ENCODE measurements around the gene FBXL20.
"Not testable (repeated sequence)": the region's sequence is repeated elsewhere in the genome, so short reads cannot be mapped to it uniquely, and the experiment has no call there.

FBXL20 gene, protein sequence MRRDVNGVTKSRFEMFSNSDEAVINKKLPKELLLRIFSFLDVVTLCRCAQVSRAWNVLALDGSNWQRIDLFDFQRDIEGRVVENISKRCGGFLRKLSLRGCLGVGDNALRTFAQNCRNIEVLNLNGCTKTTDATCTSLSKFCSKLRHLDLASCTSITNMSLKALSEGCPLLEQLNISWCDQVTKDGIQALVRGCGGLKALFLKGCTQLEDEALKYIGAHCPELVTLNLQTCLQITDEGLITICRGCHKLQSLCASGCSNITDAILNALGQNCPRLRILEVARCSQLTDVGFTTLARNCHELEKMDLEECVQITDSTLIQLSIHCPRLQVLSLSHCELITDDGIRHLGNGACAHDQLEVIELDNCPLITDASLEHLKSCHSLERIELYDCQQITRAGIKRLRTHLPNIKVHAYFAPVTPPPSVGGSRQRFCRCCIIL

DNA sequence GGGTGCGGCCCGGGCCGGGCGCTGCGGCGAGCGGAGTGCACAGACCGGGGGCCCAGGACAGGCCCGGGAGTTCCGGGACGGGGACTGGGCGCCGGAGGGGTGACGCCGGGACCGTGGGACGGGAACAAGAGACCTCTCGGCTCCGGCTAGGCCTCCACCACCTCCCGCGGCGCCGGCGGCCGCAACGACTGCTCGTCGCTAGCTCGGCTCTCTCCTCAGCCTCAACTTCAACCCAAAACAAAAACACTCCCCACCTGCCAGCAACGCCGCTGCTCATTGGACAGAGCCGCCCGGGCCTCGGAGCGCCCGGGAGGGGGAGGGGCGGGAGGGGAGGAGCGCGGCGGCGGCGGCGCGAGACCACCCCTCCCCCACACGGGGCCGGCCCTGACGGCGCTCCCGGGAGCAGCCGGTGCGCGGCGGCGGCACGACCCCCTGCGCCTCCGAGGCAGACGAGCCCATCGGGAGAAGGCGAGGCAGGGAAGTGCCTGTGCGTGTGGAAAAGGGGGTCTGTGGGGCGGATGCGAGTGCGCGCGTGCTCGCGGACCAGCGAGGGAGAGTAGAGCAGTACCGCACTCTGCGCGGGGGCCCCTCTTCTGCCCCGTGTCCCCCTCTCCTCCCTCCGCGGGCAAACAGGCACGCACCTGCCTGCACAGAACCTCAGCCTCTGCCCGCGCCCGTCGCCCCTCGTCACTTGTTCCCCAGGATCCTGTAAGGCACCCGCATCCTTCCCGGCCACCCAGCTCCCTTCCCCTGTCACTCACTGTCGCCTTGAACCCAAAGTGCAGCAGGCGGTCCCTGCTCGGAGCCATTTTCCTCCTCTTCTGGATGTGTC lies at the start of gene FBXL20:
Gene FBXL20 (minus strand): TSS at position 215 of the 832 bp plus-strand sequence. CDS start 224 bp downstream, outside the sequence.
- peak; percentile 93 for DNase-seq

DNA sequence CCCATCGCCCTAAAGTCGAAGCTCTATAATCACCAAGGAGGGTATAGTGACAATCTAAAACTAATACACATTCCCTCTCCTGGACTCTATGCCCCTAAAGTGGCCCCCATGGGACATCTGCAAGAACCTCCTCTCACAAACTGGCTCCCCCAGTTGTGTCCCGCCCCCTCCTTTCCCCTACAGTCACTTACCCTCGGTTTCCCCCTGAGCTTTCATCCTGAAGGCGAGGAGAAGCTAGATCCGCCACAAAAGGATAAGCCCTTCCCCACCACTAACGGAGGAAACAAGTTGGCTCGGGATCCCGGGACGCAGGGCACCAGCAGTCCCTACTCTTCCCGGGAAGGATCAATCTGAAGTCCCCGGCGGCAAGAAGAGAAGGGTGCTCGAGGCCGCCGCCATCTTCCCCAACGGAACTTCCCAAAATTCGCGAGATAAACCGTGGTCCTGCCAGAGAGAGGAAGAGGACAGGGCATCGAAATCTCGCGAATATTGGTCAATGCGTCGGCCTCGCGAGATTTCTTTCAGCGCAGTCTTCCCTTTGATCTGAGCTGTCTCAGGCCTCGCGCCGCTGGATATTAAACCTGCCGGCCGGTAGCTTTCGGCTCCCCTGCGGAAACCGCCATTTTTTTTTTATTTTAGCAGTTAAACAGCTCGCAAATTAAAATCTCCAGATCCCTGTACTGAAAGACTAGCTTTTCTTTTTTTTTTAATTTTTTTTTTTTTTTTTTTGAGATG lies 49.6 kb upstream of the FBXL20 start, which contains the start of gene MED1:
Gene MED1 (minus strand): TSS at position 417 of the 735 bp plus-strand sequence. CDS start 201 bp downstream, at position 216.
- DNase-seq = peak; percentile 82

DNA sequence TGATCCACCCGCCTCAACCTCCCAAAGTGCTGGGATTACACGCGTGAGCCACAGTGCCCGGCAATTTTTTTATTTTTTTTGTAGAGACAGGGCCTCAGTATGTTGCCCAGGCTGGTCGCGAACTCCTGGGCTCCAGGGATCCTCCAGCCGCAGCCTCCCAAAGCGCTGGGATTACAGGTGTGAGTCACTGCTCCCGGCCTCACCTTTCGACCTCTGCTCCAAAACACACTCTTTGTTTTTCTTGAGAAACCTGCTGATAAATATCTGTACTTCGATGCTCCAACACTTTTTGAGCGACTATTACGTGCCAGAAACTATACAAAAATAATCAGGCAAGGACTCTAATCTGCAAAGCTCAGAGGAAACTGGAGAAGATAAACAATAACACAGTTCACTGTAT lies 48.6 kb upstream of the FBXL20 start:
- DNase-seq = no peak

DNA sequence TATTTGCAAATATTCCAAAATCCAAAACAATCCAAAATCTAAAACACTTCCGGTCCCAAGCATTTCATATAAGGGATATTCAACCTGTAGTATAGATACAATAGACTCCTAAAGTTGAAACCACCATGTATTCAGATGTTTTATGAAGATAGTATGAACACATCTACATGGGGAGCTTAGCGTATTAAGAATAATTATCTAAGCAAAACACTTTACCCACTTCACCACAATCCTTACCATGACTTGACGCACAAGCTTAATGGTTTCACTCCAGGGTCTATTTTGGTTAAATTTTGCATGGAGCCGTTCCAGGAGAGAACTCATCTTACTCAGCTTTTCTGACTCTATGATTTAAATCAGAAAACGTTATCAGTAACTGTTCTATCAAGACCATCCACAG lies 46.1 kb upstream of the FBXL20 start:
- no peak for DNase-seq

DNA sequence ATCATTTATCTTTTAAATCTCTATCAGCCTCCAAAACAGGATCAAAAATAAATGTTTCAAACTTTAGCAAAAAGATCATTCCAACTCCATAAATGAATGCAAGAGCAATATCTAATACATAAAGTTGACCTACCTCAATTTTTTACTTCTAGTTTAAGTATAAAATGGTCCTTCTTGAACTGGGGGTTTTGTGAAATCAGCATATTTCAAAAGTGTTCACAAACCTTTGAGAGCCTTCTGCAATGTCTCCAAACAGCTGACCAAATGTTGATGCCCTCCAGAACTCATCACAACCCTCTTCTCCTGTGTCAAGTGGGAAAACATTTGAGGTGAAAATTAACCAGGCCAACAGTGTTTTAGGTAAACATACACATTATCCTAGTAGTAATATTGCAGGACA lies 41.9 kb upstream of the FBXL20 start:
- DNase-seq = no peak

DNA sequence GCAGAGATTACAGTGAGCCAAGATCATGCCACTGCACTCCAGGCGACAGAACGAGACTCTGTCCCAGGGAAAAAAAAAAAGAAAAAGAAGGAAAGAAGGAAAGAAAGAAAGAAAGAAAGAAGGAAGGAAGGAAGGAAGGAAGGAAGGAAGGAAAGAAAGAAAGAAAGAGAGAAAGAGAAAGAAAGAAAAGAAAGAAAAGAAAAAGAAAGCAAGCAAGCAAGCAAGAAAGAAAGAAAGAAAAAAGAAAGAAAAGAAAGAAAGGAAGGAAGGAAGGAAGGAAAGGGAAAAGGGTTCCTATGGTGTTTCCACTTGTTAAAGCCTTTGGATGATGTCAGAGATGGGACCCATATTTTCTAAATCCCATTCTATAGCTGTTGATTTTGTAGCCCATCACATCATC lies 38.4 kb upstream of the FBXL20 start:
- not testable (repeated sequence) for DNase-seq

DNA sequence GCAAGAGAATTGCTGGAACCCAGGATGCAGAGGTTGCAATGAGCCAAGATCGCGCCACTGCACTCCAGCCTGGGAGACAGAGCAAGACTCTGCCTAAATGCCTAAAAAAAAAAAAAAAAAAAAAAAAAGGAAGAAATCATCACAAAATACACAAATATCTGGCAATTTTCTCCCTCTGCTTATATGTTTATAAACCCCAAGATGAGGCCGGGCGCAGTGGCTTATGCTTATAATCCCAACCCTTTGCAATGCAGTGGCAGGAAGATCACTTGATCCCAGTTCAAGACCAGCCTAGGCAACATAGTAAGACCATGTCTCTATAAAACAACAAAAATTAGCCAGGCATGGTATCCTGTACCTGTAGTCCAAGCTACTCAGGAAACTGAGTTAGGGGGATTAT lies 28.2 kb upstream of the FBXL20 start:
- no peak for DNase-seq

DNA sequence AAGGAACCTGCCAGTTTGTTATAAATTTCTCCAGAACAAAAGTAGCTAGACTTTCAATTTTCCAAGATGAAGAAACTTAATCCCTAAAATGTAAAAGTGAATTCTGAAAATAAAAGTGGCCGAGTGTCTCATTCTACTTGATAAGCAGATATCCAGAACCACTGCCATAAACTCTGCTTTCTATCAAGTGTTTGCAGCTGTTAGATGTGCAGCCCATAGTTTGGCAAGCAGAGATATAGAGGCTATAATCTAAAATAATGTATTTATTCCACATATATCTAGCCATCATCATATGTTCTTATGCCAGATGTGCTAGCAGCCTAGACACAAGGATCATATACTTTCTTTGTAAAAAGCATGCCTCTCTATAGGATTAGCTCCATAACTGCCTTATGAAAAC lies 14.7 kb upstream of the FBXL20 start:
- no peak for DNase-seq

DNA sequence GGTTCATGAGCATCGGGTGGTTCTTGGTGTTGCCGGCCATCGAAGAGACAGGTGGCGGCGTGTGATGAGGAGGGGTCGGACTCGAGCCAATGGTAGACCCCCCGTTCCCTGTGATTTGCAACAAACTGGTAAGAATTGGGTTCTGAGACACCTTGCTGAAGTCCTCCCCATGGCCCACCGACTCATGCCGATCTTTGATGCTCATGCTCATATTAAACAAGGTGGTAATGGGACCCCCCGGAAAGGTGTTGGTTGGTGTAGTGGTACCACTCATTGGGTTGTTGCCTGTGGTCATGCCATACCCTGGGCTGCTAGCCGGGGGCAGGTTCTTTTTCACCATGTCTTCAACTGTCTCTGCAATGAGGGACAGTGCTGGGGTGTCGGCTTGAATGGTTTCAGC lies 8.9 kb upstream of the FBXL20 start:
- no peak for DNase-seq

DNA sequence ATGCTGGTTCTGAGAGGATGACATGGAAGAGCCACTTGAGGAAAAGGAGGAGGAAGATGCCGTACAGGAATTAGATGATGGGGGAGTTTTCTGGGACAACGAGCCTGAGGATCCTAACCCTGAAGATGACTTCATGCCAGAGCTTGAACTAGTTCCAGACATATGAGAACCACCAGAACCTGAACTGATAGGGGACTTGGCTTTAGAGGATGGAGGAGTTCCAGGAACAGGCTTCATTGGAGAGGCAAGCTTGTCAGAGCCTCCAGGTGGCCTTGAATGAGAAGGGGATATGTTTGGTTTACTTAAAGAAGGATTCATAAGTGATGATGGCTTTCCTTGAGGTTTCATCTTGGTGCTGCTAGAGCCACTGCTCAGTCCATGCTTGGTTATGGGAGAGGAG lies 6.9 kb upstream of the FBXL20 start:
- no peak for DNase-seq

DNA sequence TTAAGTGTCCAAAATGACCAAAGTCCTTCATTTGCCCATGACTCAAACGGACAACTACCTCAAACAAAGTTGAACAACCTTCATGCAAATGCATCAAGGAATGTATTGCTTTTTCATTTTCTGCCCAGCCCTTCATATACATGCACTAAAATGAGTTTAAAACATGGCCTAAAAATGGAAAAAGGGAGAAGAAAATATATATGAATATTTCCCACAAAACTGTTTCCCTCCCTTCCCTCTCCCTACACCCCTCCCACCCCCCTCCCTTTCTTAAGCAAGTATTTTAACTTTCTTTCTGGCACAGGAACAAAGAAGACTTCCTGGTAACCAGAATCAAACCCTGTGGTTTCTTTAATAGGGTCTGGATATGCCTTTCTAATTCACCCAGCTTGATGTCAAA lies 5.5 kb upstream of the FBXL20 start:
- DNase-seq = no peak

DNA sequence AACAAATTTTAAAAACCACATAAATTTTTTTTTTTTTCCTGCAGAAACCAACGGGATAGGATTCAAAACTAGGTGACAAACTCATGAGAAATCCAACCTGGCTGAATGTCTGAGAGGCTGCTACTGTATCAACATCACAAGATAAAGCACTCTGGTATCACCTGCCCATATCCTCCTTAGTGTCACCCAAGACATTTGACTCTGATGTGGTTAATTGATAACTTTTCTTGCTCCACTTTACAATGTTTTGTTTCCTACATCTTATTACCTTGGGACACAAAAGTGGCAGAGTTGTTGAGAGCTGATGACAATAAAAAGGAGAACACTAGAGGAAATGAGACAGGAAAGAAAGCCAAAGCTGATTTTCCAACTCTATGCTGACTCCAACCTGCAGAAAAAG lies 4.0 kb upstream of the FBXL20 start:
- no peak for DNase-seq

DNA sequence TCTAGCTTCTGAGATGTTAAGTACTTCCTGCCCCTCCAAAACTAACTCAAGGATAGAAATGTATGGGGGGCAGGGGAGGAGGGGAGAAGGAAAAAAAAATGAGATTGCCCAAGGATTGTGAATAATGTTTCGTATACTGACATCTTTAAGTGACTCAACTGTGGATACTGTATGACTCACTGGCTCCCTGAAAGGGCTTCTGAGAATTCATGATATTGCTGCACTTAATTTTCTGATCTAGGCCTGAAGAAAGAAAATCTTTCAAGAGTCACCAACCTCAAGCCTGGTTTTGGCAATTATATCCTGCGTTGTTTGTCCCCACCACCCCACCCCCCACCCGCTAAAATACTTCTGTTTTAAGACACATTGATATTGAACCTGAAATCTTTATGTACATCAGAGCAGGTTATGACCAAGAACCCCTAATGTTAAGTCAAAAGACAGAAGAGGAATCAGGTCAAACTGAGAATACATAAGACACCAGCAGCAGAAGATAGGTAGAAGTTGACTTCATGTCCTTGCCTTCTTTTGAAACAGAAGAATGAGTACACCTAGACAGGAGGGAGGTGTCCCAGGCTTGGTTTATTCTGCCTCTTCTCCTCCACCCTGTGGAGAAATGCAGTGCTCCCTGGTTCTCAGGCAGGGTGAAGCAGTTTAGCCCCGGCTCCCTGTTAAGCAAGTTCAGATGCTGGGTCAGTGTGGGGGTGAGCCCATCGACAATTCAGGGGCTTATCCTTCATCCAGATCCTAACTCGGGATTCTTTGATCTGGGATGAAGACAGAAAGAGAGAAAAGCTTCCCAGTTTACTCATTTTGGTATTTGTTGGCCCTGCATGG lies 3.3 kb upstream of the FBXL20 start:
- DNase-seq = no peak

DNA sequence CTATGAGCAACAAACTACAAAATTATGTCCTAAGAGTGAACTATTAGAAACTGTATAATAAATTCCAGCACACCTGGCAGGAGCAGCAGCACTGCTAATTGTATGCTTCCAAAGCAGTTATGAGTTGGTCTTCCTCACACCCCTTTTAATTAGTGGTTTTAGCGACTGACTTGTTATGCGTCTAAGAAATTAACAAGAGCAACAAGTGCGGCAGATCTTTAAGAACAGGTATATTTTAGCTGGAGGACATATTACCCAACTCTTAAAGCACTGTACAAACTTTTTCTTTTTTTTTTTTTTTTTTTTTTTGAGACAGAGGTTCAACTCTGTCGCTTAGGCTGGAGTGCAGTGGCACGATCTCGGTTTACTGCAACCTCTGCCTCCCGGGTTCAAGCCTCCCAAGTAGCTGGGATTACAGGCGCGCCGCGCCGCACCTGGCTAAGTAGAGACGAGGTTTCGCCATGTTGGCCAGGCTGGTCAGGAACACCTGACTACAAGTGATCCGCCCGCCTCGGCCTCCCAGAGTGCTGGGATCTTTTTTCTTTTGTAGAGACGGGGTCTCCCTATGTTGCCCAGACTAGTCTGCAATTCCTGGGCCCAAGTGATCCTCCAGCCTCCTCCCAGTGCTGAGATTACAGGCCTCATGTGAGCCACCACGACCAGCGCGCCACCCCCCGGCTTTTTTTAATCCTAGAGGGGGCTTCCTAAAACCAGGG lies 1.6 kb upstream of the FBXL20 start:
- no peak for DNase-seq

DNA sequence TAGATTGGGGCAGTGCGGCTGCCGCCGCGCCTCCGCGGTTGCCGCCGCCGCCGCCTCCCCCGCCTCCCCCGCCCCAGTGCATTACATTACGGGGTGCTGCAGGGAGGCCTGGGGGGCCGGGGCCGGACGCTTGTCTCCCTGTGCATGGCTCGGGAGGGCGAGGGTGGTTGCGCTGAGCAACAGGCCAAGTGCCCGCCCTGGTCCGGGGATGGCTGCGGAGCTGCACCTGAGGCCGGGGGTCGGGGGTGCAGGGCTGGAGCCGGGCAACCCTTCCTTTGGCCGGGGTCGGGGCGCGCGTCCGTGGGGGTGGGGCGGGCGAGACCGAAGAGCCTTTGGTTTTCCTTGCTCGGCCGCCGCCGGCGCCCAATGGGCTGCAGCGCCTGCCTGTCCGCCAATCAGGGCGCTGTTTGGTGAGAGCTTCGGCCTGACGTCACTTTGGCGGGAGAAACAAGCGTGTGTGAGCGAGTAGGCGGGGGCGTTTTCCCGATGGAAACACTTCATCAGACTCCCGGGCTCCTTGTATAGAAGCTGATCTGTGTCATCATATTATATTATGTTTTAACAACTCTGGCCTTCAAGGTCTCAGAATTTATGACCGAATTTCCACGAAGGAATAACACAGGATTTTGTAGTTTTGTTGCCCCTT lies 941 bp upstream of the FBXL20 start:
- peak; percentile 74 for DNase-seq

DNA sequence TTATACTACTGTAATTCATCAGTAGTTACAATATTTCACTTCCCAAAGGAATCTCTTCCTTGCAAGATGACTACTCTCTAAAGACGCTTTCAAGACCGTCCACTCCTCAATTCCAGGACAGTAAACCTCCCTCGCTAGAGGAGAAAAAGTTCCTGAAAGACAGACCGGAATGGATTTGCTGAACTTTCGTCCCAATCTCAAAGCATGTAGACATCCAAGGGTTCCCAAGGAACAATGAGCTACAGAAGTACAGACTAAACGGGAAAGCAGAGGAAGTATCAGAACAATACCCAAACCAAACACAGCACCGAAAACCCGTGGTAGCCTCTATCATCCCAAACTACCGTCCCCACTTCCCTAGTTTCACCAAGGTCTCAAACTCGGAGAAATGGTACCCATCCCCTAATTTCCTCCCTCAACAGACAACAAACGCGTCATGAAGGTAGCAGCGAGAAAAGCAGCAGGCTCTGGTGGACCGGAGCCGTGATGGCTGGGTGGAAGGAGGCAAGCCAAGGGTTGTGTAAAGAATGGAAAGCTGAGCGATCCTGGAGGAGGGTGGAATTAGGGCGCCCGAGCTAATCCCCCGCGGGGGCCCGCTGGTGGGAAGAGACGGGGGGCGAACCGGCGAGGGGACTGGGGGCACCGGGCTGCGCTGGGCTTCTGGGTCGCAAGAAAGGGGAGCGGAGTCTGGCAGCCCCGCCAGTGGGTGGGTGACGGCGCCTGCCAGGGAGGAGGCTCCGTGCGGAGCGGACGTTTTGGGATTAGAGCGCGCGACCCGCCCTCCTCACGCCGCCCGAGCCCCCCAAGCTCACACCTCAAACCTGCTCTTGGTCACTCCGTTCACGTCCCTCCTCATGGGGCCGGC lies 647 bp downstream of the FBXL20 start:
- DNase-seq = no peak

DNA sequence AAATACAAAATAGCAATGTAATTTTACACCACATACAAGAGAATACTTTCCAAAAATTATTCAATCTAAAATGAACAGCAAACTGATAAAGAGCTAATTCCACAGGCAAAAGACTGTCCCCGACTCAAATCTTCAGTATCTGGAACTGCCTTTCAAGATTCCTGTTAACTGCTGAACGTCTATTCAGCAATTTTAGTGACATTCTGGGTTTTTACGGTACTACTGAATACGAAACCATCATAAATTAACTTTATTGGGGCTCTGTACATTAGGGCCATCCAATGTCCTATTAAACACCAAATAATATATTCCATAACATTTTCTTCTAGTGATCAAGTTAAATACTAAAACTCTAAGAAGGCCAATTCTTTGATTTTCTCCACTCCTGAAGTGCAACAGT lies 1.6 kb downstream of the FBXL20 start:
- DNase-seq = no peak

DNA sequence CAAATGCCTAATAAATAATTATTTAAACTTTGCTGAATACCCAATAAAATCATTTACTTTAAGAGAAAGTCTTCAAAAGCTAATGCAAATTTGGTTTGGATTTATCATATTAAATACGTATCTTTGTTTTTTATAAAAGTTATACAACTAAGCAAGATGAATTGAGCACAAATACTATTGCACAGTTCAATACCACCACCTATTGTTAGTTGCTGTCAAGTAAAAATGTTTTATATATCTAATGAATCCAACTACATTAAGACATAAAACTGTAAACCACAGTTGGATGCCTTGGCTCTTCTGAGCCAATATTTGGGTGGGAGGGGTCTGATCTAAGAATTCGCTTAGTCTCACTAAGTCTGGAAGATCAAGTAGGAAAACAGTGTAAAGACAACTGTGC lies 7.7 kb downstream of the FBXL20 start:
- DNase-seq = no peak

DNA sequence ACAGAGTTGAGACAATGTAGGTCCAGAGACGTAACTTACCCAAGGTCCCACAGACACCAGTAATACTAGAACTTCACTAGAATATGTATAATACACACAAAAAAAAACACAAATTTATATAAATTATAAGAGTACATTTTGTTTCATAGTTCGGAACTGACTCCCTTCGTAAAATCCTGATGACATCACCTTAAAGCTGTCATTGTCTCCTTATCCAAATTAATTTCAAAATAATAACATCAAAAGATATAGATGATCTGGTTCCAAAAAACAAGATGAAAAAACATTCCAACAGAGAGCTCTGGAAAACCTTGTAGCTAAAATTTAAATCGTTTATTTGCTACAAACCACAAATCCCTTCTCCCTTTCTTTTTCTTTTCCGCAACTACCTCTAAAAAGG lies 10.0 kb downstream of the FBXL20 start:
- no peak for DNase-seq

DNA sequence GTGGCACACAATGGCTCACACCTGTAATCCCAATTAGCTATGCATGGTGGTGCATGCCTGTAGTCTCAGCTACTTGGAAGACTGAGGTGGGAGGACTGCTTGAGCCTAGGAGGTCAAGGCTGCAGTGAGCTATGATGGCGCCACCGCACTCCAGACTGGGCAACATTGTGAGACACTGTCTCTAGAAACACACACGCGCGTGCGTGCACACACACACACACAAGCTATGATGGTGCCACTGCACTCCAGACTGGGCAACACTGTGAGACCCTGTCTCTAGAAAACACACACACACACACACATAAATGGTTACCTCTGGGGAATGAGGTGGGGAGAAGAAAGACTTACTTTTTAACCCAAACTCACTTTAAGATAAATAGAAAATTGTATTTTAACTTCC lies 16.4 kb downstream of the FBXL20 start:
- DNase-seq = no peak
